GM08714 (cell line): ENCODE results near the gene MALAT1.

Experiments
- H3K4me3 ChIP-seq: fragments of 200-500 bp; sonication (Bioruptor generic); 2 replicates; pipeline ENCODE4 v1.5.1; 2014; ENCODE audit warnings: mild to moderate bottlenecking, low read length, inconsistent platforms
- ZNF274 ChIP-seq: IDR thresholded peaks from 2 replicates; pipeline ENCODE4 v1.6.1; 2012; ENCODE audit warnings: mild to moderate bottlenecking, low read depth, low read length

The MALAT1 gene

DNA sequence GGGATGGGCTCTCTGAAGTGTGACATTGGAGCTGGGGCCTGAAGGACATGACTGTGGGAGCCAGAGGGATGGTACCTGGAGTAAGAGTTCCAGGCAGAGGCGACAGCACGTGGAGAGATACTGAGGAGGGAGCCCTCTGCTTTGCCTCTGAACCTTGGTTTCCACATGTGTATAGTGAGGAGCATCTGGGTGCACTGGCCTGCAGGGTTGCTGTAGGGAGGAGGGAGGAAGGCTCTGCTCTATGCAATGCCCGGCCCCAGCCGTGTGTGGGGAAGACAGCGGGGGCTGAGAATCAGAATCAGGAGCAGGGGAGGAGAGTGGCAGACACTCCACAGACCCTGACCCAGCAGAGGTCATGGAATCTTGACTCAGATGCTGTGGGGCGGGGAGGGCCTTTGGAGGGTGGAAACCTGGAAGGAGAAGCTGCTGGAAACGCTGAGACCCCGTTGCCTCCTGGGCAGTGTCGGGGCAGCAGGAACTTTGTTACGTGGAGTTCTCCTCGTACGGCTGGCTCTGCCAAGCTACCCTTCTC, 30.0 kb downstream of the MALAT1 start:
- no peak for TF ChIP-seq ZNF274
- H3K4me3 ChIP-seq, result no peak overlapping the region

DNA sequence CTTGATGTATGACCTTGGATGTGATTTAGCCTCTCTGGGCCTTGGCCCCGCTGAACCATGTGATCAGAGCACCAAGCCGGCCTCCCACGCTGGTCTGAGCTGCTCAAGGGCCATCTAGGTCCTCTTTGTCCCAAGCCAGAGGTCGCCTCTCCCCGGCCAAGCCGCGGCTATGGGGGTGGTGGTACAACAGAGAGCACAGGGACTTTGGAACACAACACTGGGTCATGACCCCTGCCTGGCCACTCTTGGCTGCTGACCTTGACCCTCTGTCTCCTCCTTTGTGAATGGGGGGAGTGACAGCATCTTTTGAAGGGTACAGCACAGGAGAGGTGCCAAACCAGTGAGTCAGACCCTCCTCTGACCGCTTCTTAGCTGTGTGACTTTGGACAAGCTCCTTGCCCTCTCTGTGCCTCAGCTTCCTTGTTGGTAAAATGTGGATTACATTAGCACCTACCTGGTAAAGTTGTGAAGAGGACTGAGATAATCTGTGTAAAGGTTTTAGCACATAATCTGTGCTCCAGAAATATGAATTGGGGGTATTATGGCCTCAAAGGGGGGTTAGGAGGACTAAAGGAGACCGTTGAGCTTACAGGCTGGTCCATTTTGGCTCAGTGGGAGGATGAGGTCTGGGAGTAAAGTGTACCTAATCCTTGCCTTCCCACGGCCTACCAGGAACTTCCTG, 30.8 kb downstream of the MALAT1 start:
- H3K4me3 ChIP-seq, result no peak overlapping the region
- TF ChIP-seq ZNF274, result no peak

DNA sequence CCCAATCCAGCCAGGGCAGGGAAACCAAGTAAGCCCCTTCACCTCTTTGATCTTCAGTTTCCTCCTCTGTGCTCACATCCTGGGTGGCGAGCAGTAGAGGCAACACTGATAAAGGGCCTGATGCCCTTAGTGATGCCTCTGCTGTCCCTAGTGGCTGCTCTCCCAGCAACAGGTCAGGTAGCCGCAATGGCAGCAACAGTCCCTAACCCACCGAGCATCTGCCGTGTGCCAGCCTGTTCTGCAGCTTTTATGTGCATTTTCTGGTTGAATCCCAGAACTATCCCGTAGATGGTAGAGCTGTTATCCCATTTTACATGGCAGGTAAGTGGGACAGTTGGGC, 31.3 kb downstream of the MALAT1 start:
- no peak for TF ChIP-seq ZNF274
- H3K4me3 ChIP-seq, result no peak overlapping the region

DNA sequence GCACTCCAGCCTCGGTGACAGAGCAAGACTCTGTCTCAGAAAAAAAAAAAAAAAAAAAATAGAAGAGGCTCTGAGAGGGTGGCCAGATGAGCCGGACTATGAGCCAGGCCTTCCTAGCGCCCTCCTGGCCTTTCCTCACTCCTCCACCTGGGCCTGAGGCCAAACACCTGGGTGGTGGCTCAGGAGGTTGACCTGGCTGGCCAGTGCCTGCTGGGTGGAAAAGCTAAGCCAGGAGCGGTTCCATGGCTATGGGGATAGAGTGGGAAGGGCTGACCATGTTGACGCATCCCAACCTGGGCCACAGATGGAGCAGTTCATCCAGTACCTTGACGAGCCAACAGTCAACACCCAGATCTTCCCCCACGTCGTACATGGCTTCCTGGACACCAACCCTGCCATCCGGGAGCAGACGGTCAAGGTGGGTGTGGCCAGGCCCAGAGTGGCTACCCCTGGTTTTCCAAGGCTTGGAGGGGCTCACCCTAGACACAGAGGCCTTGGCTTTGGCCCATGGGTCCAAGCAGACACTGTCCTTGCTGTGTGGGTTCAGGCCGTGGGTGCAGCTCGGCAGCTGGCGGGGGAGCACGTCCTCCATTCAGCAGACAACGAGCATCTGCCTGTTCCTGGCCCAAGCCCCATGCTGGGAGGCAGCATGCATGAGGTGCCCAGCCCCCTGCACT, 33.7 kb downstream of the MALAT1 start:
- no peak for TF ChIP-seq ZNF274
- no peak overlapping the region for H3K4me3 ChIP-seq

DNA sequence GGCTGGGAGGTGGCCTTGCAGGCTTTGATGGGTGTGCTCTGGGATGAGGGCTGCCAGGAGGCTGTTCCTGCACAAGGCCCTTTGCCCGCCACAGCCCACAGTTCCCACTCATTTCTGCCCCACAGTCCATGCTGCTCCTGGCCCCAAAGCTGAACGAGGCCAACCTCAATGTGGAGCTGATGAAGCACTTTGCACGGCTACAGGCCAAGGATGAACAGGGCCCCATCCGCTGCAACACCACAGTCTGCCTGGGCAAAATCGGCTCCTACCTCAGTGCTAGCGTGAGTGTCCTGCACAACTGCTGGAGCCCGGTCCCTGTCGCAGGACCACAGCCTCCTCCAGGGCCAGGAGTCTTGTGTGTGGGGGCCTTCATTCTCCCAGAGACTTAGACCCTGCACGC, 36.3 kb downstream of the MALAT1 start:
- H3K4me3 ChIP-seq, result no peak overlapping the region
- TF ChIP-seq ZNF274, result no peak

DNA sequence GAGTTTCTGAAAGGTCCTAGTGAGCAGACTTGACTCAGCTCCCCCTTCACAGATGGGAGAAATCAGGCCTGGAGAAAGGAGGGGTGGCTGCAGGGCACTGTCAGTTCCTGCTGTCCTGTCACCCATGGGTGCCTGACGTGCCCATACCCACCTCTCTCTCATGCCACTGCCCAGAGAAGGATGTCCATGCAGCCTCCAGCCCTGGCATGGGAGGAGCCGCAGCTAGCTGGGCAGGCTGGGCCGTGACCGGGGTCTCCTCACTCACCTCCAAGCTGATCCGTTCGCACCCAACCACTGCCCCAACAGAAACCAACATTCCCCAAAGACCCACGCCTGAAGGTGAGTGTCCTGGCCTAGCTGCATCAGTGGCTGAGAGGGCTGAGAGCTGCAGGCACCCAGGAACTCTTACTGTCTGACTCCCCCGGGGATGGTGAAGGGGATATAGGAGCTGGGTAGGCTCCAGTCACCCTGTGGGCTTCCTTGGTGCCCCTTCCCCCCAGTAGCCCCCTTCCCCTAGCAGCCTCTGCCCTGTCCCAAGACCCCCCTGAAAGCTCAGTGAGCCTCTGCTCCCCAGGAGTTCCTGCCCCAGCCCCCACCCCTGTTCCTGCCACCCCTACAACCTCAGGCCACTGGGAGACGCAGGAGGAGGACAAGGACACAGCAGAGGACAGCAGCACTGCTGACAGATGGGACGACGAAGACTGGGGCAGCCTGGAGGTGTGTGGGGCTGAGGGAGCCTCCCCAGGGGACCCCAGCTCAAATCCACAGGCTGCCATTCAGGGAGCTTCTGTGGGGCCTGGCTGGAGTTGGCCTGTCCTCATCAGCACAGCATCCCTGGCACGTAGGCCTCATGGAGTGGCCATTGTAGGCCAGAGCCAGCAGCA, 37.8 kb downstream of the MALAT1 start:
- no peak for TF ChIP-seq ZNF274
- no peak overlapping the region for H3K4me3 ChIP-seq

DNA sequence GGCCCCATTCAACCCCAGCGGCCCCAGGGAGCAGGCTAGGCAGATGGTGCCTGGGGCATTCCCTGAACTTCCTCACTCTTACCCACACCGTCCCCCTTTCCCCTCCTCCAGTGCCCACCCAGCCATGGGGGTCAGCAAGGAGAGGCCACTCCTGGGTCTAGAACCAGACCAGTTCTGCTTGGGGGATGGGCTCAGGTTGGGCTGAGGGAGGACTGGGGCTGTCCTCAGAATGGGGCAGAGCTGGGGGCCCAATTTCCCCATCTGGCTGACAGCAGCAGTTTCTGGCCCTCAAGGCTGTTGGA, 38.4 kb downstream of the MALAT1 start:
- TF ChIP-seq ZNF274, result no peak
- no peak overlapping the region for H3K4me3 ChIP-seq

DNA sequence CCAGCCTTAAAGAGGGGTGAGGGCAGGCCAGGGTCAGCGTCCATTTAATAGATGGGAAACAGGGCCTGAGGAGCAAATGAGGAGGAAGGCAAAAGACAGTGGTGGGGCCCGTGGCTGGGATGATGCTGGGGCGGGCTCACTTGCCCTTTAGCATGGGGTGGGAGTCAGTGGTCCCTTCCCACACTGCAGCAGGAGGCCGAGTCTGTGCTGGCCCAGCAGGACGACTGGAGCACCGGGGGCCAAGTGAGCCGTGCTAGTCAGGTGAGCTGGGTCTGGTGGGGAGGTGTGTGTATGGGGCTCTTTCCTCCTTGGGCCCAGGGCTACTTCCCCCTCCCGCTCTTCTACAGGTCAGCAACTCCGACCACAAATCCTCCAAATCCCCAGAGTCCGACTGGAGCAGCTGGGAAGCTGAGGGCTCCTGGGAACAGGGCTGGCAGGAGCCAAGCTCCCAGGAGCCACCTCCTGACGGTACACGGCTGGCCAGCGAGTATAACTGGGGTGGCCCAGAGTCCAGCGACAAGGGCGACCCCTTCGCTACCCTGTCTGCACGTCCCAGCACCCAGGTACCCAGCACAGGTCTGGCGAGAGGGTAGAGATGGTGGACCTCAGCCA, 38.9 kb downstream of the MALAT1 start:
- H3K4me3 ChIP-seq, result no peak overlapping the region
- no peak for TF ChIP-seq ZNF274

DNA sequence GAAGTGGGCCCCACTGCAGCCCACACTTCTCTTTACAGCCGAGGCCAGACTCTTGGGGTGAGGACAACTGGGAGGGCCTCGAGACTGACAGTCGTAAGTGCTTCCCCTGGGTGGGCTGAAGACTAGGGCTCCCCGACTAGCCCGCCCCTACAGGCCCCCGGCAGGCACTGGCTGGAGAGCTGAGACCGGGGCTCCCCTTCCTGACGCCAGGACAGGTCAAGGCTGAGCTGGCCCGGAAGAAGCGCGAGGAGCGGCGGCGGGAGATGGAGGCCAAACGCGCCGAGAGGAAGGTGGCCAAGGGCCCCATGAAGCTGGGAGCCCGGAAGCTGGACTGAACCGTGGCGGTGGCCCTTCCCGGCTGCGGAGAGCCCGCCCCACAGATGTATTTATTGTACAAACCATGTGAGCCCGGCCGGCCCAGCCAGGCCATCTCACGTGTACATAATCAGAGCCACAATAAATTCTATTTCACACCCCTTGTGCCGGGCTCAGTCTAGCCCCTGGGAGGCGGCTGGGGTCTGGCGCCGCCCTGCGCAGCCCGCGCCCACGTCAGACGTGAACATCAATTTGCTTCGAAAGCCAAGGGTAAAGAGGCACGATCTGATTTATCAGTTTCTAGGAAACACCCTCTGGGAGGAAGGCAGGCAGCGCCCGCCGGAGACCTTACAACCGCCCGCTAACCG, 39.5 kb downstream of the MALAT1 start:
- no peak for TF ChIP-seq ZNF274
- H3K4me3 ChIP-seq, result no peak overlapping the region

DNA sequence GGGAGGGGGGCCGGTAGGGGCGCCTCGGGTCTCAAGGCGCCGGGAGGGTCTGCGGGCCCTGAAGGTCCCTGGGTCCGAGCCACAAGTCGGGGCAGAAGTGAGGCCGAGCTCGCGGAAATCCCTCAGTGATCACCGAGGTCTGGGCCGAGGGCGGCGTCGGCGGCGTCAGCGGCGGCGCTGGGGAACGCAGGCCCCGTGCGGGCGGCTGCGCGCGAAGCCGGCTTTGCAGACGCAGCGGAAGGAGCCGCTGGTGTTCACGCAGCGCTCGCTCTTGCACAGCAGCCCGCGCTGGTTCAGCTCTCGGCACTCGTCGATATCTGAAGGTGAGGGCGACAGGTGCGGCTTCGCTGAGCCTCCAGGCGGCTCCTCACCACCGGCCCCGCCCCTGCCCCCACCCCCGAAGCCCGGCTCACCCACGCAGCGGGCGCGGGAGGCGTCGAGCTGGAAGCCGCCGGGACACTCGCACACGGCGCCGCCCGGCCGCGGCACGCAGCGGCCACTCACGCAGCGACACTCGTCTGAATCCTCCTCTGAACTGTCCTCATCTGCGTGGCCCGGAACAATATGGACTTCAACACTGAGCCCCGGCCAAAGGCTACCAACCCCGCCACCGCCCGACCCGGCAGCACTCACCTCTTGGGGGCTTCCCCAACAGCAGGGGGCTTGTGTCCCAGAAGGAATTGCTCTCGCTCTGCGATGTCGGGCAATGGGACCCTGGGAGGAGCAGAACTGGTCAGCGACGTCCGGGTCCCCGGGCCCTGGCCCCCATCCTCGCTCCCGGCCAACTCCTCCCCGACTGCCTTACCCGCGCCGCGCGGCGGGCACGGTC, 40.3 kb downstream of the MALAT1 start:
- no peak for TF ChIP-seq ZNF274
- H3K4me3 ChIP-seq, result peak overlapping the region; percentile 63; the same call in 1 of the 2 replicates

DNA sequence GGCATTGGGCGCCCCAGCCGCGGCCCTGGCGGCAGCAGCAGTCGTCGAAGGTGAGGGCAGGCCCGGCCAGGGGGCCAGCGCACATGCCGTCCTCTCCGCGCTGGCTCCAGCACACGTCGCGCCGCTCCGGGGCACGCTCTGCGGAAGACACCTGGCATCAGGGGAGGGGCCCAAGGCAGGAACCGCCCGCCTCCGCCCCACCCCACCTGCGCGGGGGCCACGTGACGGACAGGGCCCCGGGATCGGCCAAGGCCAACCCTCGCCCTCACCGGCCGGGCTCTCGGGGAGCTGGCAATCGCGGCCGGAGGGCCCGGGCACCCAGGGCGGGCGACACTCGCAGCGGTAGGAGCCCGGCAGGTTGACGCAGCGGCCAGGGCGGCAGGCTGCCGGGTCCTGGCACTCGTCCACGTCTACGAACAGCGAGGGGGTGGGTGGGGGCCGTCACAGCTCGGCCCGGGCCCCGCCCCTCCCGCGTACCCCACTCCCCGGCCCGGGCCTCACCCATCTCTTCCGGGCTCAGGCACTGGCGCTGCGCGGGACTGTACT, 41.0 kb downstream of the MALAT1 start:
- TF ChIP-seq ZNF274, result no peak

DNA sequence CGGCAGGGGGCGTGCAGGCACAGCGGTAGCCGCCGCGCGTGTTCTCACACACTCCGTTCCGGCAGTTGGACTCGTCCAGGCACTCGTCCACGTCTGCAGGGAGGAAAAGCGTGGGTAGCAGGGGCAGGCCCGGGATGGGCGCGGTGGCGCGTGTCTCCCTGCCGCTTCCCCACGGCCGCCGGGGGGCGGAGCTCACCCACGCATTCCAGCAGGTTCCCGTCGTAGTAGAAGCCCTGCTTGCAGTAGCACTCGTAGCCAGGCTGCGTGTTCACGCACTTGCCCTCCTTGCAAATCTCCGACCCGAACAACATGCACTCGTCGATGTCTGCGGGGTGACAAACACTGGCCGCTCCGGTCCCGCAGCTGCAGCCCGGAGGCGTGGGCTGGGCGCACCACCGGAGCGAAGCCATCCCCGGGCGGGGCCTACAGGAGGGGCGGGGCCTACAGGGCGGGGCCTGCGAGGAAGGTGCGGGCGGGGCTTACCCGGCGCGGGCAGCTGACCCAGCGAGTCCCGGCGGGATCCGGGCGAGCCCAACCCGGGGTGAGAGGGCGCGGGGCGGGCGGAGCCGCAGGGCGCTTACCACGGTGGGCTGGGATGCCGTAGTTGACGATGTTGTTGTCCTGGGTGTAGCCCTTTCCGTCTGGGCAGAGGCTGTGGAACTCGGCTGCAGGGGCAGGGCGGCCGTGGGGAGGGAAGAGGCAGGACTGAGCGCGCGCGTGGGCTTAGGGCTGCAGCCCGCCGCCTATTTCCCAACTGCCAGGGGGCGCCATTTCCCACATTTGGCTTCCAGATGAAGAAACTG, 41.6 kb downstream of the MALAT1 start:
- H3K4me3 ChIP-seq, result peak overlapping the region; percentile 63; the same call in 1 of the 2 replicates
- TF ChIP-seq ZNF274, result no peak

More for the DNA sequence above, 41.0 kb downstream of the MALAT1 start:
- peak overlapping the region; percentile 63; the same call in 1 of the 2 replicates for H3K4me3 ChIP-seq
